HG02973 (cell line): ENCODE measurements around the gene PITPNM3.
"Not testable (repeated sequence)": the region's sequence is repeated elsewhere in the genome, so short reads cannot be mapped to it uniquely, and the experiment has no call there.

ENCODE experiments used
- ATAC-seq: cut with Tn5 transposase; IDR thresholded peaks from one replicate; pipeline ENCODE4 v1.9.1; 2021; ENCODE audit warnings: moderate library complexity; ENCODE audit not compliant: unreplicated experiment

The PITPNM3 gene

GRCh38 chr17:6483507-6483906 is 72.8 kb downstream of the PITPNM3 start:
- ATAC-seq: no peak

GRCh38 chr17:6482796-6483195 is 73.6 kb downstream of the PITPNM3 start:
- ATAC-seq: not testable (repeated sequence)

- ATAC-seq: no peak
These were observed 74.3 kb downstream of the PITPNM3 start for GRCh38 chr17:6482105-6482455.

- ATAC-seq: no peak
These were observed 76.1 kb downstream of the PITPNM3 start for GRCh38 chr17:6480303-6480675.

GRCh38 chr17:6479622-6480302 is 76.6 kb downstream of the PITPNM3 start:
- no peak for ATAC-seq

- ATAC-seq: no peak
These were observed 77.9 kb downstream of the PITPNM3 start for GRCh38 chr17:6478486-6478885.

GRCh38 chr17:6477831-6478383 is 78.4 kb downstream of the PITPNM3 start:
- ATAC-seq: no peak

- ATAC-seq: no peak
These were observed 79.6 kb downstream of the PITPNM3 start for GRCh38 chr17:6476810-6477179.

GRCh38 chr17:6476076-6476809 is 80.1 kb downstream of the PITPNM3 start:
- ATAC-seq: no peak

- no peak for ATAC-seq
These were observed 80.9 kb downstream of the PITPNM3 start for GRCh38 chr17:6475411-6475810.

GRCh38 chr17:6474906-6475305 is 81.4 kb downstream of the PITPNM3 start:
- no peak for ATAC-seq

GRCh38 chr17:6474376-6474775 is 82.0 kb downstream of the PITPNM3 start:
- no peak for ATAC-seq

GRCh38 chr17:6473128-6473767 is 83.1 kb downstream of the PITPNM3 start:
- ATAC-seq: no peak

- ATAC-seq: no peak
These were observed 83.8 kb downstream of the PITPNM3 start for GRCh38 chr17:6472517-6472916.

- no peak for ATAC-seq
These were observed 84.6 kb downstream of the PITPNM3 start for GRCh38 chr17:6471531-6472465.

- ATAC-seq: no peak
These were observed 85.4 kb downstream of the PITPNM3 start for GRCh38 chr17:6470751-6471521.

GRCh38 chr17:6470146-6470718 is 86.1 kb downstream of the PITPNM3 start:
- ATAC-seq: no peak

GRCh38 chr17:6468051-6468790 is 88.1 kb downstream of the PITPNM3 start:
- ATAC-seq: no peak

GRCh38 chr17:6467567-6467966 is 88.8 kb downstream of the PITPNM3 start:
- ATAC-seq: no peak
